Measurements from ENCODE around the gene TMEM11.

DNA sequence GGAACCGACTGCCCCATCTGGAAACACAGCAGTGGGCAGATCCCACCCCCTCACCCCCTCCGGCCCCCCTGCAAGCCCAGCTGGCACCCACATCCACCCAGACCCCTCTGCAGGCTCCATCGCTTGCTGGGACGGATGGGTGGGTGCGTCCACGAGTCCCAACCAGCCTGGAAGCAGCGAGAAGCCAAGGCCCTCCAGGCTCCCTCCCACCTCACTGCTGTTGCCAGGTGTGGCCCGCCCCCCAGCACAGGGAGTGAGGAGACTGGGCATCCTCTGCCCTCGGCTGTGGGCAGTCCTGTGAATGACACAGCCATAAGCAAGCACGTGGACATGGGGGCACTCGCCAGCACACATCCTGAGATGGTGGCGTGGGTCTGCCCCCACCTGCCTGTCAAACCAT lies 11.4 kb downstream of the TMEM11 start:
- TF ChIP-seq, protein P1, sequence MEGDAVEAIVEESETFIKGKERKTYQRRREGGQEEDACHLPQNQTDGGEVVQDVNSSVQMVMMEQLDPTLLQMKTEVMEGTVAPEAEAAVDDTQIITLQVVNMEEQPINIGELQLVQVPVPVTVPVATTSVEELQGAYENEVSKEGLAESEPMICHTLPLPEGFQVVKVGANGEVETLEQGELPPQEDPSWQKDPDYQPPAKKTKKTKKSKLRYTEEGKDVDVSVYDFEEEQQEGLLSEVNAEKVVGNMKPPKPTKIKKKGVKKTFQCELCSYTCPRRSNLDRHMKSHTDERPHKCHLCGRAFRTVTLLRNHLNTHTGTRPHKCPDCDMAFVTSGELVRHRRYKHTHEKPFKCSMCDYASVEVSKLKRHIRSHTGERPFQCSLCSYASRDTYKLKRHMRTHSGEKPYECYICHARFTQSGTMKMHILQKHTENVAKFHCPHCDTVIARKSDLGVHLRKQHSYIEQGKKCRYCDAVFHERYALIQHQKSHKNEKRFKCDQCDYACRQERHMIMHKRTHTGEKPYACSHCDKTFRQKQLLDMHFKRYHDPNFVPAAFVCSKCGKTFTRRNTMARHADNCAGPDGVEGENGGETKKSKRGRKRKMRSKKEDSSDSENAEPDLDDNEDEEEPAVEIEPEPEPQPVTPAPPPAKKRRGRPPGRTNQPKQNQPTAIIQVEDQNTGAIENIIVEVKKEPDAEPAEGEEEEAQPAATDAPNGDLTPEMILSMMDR (conservative IDR thresholded peaks at IDR 0.05; ENCODE audit: low read depth, low read length): no peak
- TF ChIP-seq EZH2 (IDR thresholded peaks at IDR 0.05; ENCODE audit: borderline replicate concordance, low read depth, low read length, poor library complexity, severe bottlenecking): no peak
